ENCODE data around the gene SEPTIN8. TPM values are rescaled to one million over a fixed set of nuclear protein-coding genes. Genes with fewer than 3 reads are reported as not detected.
A peak's percentile ranks its signal among the peaks of the same experiment; 100 is the strongest.

Gene SEPTIN8
- total and polyA plus RNA-seq, 2 donors (not counting 1 experiment from before 2014, with no cell fraction given) = 4.0 to 5.9 TPM

GRCh38 chr5:132747616-132748440, 29.2 kb downstream of the SEPTIN8 start:
- POLR2A ChIA-PET = no interaction called here
- peak overlapping the region in 4 of 5 experiments; percentile 35 to 69 (median 56) for H3K4me3 ChIP-seq (ENCODE audit: control extremely low read depth in 1 of 5, extremely low read depth in 1 of 5, insufficient read depth in 1 of 5, low read depth in 2 of 5, low read length in 4 of 5)

More at GRCh38 chr5:132747616-132748440, 29.2 kb downstream of the SEPTIN8 start:
- Mint-ChIP-seq H3K4me3 (peak overlapping the region; percentile 62), H3K9me3 (ENCODE audit: insufficient read depth) (no peaks in the 10 kb centered on the region), H3K27ac (no peak overlapping the region), H3K27me3 (peaks cover 23% of the 10 kb centered on the region), H3K4me1 (peaks cover 14% of the 10 kb centered on the region)
- Histone ChIP-seq H3K27me3 (replicated peaks in 1 of 4; ENCODE audit: control extremely low read depth in 1 of 4, control insufficient read depth in 3 of 4, insufficient read depth in 4 of 4, low read length in 3 of 4) (peaks cover 0 to 38% (median 12%) of the 10 kb centered on the region in 4 experiments), H2AFZ (ENCODE audit: insufficient read depth, low read depth, low read length, poor library complexity, severe bottlenecking) (peak overlapping the region; percentile 89), H3K9me3 (ENCODE audit: control extremely low read depth in 1 of 3, control insufficient read depth in 2 of 3, insufficient read depth in 1 of 3, low read length in 2 of 3) (peaks cover 0 to 10% (median 0%) of the 10 kb centered on the region in 3 donors), H3K4me1 (ENCODE audit: control insufficient read depth in 2 of 2, insufficient read depth in 2 of 2, low read length in 2 of 2) (peaks cover 4 to 6% of the 10 kb centered on the region in 2 donors), H3K9ac (ENCODE audit: low read length) (peak overlapping the region; percentile 68), H3K4me2 (replicated peaks; ENCODE audit: low read depth, low read length, poor library complexity, severe bottlenecking) (peak overlapping the region; percentile 97), H4K20me1 (ENCODE audit: control insufficient read depth, insufficient read depth, low read length, poor library complexity, severe bottlenecking) (no peaks in the 10 kb centered on the region), H3K27ac (ENCODE audit: low read length in 2 of 2) (no peak overlapping the region), H3K79me2 (ENCODE audit: control insufficient read depth, insufficient read depth, low read length) (no peaks in the 10 kb centered on the region), H3K36me3 (replicated peaks in 1 of 2; ENCODE audit: control extremely low read depth in 1 of 2, control insufficient read depth in 1 of 2, extremely low read depth in 1 of 2, insufficient read depth in 2 of 2, low read length in 1 of 2) (no peaks in the 10 kb centered on the region)
- WGBS (ENCODE audit: insufficient coverage) = 33% methylated on average over 68 of the region's 76 CpGs
- DNase-seq (no peak), ATAC-seq (ENCODE audit: low read depth) (peak; percentile 42)
- intact Hi-C loops (cut with micrococcal nuclease) = loop anchor here (1.0 kb wide), 1 partner anchor 11 kb away; the partner anchor contains the start of gene KIF3A
- TF ChIP-seq CTCF (IDR thresholded peaks at IDR 0.05) = no peak
- no peak for TF ChIP-seq EZH2 (IDR thresholded peaks at IDR 0.05; ENCODE audit: borderline replicate concordance, insufficient read depth, low read depth, low read length, poor library complexity, severe bottlenecking)
- CTCF ChIA-PET = interaction anchor here (1.1 to 1.8 kb wide), 4 partner anchors 9 to 82 kb away, joined by 5 to 13 read pairs (median 6); partner anchors contain the start of gene KIF3A
